ENCODE measurements around the gene PARD6A.

DNA sequence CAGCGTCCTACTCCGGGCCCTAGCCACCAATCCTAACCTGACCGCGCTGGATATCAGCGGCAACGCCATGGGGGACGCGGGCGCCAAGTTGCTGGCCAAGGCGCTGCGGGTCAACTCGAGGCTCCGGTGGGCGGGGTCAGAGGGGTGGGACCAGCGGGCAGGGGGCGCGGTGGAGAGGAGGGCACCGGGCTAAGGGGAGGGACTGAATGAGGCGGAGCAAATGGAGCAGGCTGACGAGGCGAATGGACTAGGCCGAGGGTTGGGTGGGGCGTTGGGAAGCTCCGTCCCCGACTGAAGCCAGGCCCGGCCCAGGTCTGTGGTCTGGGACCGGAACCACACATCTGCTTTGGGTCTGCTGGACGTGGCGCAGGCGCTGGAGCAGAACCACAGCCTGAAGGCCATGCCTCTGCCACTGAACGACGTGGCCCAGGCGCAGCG lies 11.2 kb upstream of the PARD6A start:
- TF ChIP-seq, protein P1, sequence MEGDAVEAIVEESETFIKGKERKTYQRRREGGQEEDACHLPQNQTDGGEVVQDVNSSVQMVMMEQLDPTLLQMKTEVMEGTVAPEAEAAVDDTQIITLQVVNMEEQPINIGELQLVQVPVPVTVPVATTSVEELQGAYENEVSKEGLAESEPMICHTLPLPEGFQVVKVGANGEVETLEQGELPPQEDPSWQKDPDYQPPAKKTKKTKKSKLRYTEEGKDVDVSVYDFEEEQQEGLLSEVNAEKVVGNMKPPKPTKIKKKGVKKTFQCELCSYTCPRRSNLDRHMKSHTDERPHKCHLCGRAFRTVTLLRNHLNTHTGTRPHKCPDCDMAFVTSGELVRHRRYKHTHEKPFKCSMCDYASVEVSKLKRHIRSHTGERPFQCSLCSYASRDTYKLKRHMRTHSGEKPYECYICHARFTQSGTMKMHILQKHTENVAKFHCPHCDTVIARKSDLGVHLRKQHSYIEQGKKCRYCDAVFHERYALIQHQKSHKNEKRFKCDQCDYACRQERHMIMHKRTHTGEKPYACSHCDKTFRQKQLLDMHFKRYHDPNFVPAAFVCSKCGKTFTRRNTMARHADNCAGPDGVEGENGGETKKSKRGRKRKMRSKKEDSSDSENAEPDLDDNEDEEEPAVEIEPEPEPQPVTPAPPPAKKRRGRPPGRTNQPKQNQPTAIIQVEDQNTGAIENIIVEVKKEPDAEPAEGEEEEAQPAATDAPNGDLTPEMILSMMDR (conservative IDR thresholded peaks at IDR 0.05 in 1 of 2, IDR thresholded peaks at IDR 0.05 in 1 of 2; ENCODE audit: low read depth in 1 of 2, low read length in 2 of 2), result no peak
- no peak for TF ChIP-seq EZH2 (IDR thresholded peaks at IDR 0.05; ENCODE audit: low read length, missing control alignments)

Measured in fibroblast of lung (primary cell).